Measurements from ENCODE around the gene PATE4.

Gene PATE4

DNA sequence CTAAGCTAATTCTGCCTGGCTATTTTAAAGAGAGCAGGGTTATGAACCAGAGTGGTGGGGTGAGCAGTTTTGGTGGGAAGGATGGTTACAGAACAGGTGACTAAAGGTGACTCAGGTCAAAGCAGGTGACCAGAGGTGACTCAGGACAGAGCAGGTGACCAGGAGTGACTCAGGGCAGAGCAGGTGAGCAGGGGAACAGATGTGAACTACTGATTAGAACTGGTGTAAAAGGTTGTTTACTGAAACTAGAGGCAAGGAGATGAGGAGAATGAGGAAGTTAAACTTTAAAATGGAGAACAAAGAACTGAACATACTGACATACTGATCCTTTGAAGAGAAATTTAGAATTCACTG, 39.0 kb downstream of the PATE4 start:
- Mint-ChIP-seq H3K9me3 (peaks cover 3% of the 10 kb centered on the region), H3K4me3 (no peak overlapping the region), H3K27ac (no peak overlapping the region), H3K36me3 (no peaks in the 10 kb centered on the region), H3K4me1 (no peaks in the 10 kb centered on the region)
- DNase-seq (ENCODE audit: low spot score in 2 of 2) = no peak
- ATAC-seq = no peak

GRCh38 chr11:125873881-125874555, 40.9 kb downstream of the PATE4 start:
- Mint-ChIP-seq H3K9me3 (peaks cover 3% of the 10 kb centered on the region), H3K36me3 (no peaks in the 10 kb centered on the region), H3K4me3 (no peak overlapping the region), H3K27ac (no peak overlapping the region), H3K4me1 (no peaks in the 10 kb centered on the region)
- ATAC-seq (no peak), DNase-seq (ENCODE audit: low spot score in 2 of 2) (no peak)

DNA sequence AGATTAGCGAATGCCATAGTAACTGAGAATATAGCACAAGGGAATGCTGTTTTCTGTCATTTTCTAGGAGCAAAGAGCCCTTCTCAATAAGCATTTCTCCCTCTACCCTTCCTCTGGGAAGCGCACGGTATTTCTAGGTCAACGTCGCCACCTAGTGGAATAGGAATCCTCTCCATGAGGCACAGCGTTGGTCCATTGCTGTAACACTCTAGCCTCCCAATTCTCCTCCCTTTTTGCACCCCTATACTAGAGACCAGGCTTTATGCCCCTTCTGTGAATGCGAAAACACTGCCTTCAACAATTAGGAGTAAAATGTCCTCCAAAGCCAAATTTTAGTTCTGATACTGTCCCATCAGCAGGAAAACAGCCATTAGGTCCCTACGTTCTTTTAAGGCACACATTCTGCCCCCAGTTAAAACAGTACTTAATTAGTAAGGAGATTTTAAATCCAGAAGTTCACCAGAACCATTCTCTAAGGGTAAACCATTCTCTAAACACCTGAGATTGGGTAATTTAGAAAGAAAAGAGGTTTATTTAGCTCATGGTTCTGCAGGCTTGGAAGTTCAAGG, 41.5 kb downstream of the PATE4 start:
- H3K36me3 Mint-ChIP-seq = no peaks in the 10 kb centered on the region
- H3K4me3 Mint-ChIP-seq = no peak overlapping the region
- H3K9me3 Mint-ChIP-seq = peaks cover 3% of the 10 kb centered on the region
- ATAC-seq = peak; percentile 74
- no peak overlapping the region for H3K27ac Mint-ChIP-seq
- H3K4me1 Mint-ChIP-seq = no peaks in the 10 kb centered on the region
- peak in 1 of 2 donors; percentile 57 for DNase-seq (ENCODE audit: low spot score in 2 of 2)

- Mint-ChIP-seq H3K4me3 (no peak overlapping the region), H3K27ac (no peak overlapping the region)
Measured at GRCh38 chr11:125881291-125881690, 48.2 kb downstream of the PATE4 start.

GRCh38 chr11:125883375-125883774, 50.3 kb downstream of the PATE4 start:
- no peak overlapping the region for H3K4me3 Mint-ChIP-seq
- peaks cover 12% of the 10 kb centered on the region for H3K4me1 Mint-ChIP-seq
- ATAC-seq = no peak
- H3K9me3 Mint-ChIP-seq = no peaks in the 10 kb centered on the region
- no peak overlapping the region for H3K27ac Mint-ChIP-seq
- DNase-seq (ENCODE audit: low spot score in 2 of 2) = no peak
- peaks cover 16% of the 10 kb centered on the region for H3K36me3 Mint-ChIP-seq

More at GRCh38 chr11:125881291-125881690, 48.2 kb downstream of the PATE4 start:
- no peaks in the 10 kb centered on the region for H3K4me1 Mint-ChIP-seq
- DNase-seq (ENCODE audit: low spot score in 2 of 2) (no peak), ATAC-seq (no peak)
- no peaks in the 10 kb centered on the region for H3K9me3 Mint-ChIP-seq
- H3K36me3 Mint-ChIP-seq = no peaks in the 10 kb centered on the region

DNA sequence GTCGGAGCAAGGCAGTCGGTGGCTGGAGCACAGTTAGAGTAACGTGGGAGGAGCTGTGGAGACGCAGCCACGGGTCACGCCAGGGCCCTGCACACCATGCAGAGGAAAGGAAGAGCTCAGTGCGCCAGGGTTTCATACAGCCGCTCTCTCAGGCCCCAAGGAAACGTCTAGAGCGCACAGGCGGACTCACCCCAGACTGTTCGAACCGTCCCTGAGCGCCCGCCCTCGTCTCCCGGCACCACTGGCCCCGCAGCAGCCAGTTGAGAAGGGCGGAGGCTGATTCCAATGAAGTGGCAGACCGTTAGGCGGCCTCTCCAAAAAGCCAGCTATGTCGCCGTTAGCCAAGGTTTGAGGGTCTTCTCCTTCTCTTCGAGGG, 53.9 kb downstream of the PATE4 start:
- Mint-ChIP-seq H3K36me3 (peaks cover 20% of the 10 kb centered on the region), H3K27ac (peak overlapping the region; percentile 98), H3K4me1 (peaks cover 22% of the 10 kb centered on the region), H3K9me3 (no peaks in the 10 kb centered on the region), H3K4me3 (peak overlapping the region; percentile 85)
- DNase-seq (ENCODE audit: low spot score in 2 of 2) (no peak), ATAC-seq (peak; percentile 59)

GRCh38 chr11:125887373-125888324, 54.5 kb downstream of the PATE4 start, which contains the start of gene HYLS1:
Gene HYLS1, plus strand, starts transcription at chr11:125887668. Its CDS starts 11,701 bp downstream, at chr11:125899369.
- H3K4me1 Mint-ChIP-seq = peaks cover 22% of the 10 kb centered on the region
- no peaks in the 10 kb centered on the region for H3K9me3 Mint-ChIP-seq
- H3K4me3 Mint-ChIP-seq = peak within 1 kb of the TSS; percentile 85
- peak within 1 kb of the TSS; percentile 98 for H3K27ac Mint-ChIP-seq
- DNase-seq (ENCODE audit: low spot score in 2 of 2) = peak; percentile 98 to 100
- peaks cover 27% of the 10 kb centered on the region for H3K36me3 Mint-ChIP-seq
- ATAC-seq = peak; percentile 93
